GM12874 (cell line): Measurements from ENCODE around the gene ZMIZ1.

Source experiments
- CTCF ChIP-seq: IDR thresholded peaks from 2 replicates; pipeline ENCODE4 v1.5.1; 2011; ENCODE audit warnings: low read depth, mild to moderate bottlenecking, control low read depth, low read length, moderate library complexity; ENCODE audit not compliant: insufficient read depth

The ZMIZ1 gene

GRCh38 chr10:79056736-79057391 is 11.9 kb upstream of the ZMIZ1 start:
- TF ChIP-seq CTCF: no peak

- TF ChIP-seq CTCF: no peak
These were observed 11.1 kb upstream of the ZMIZ1 start for GRCh38 chr10:79057481-79058275.

GRCh38 chr10:79058899-79059841 is 9.6 kb upstream of the ZMIZ1 start:
- no peak for TF ChIP-seq CTCF

- no peak for TF ChIP-seq CTCF
These were observed 8.8 kb upstream of the ZMIZ1 start for GRCh38 chr10:79059859-79060379.

- no peak for TF ChIP-seq CTCF
These were observed 8.0 kb upstream of the ZMIZ1 start for GRCh38 chr10:79060641-79061255.

GRCh38 chr10:79061441-79062315 is 7.1 kb upstream of the ZMIZ1 start:
- TF ChIP-seq CTCF: no peak
